ENCODE results near the gene KRTAP10-4. TPM values are rescaled to one million over a fixed set of nuclear protein-coding genes. Genes with fewer than 3 reads are reported as not detected.
"Not testable (repeated sequence)": the region's sequence is repeated elsewhere in the genome, so short reads cannot be mapped to it uniquely, and the experiment has no call there.

Gene KRTAP10-4, protein sequence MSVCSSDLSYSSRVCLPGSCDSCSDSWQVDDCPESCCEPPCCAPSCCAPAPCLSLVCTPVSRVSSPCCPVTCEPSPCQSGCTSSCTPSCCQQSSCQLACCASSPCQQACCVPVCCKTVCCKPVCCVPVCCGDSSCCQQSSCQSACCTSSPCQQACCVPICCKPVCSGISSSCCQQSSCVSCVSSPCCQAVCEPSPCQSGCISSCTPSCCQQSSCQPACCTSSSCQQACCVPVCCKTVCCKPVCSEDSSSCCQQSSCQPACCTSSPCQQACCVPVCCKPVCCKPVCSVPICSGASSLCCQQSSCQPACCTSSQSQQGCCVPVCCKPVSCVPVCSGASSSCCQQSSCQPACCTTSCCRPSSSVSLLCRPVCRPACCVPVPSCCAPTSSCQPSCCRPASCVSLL
- total RNA-seq: not detected
- long read RNA-seq, donor 1: 0 reads
- long read RNA-seq, donor 2: 0 reads

DNA sequence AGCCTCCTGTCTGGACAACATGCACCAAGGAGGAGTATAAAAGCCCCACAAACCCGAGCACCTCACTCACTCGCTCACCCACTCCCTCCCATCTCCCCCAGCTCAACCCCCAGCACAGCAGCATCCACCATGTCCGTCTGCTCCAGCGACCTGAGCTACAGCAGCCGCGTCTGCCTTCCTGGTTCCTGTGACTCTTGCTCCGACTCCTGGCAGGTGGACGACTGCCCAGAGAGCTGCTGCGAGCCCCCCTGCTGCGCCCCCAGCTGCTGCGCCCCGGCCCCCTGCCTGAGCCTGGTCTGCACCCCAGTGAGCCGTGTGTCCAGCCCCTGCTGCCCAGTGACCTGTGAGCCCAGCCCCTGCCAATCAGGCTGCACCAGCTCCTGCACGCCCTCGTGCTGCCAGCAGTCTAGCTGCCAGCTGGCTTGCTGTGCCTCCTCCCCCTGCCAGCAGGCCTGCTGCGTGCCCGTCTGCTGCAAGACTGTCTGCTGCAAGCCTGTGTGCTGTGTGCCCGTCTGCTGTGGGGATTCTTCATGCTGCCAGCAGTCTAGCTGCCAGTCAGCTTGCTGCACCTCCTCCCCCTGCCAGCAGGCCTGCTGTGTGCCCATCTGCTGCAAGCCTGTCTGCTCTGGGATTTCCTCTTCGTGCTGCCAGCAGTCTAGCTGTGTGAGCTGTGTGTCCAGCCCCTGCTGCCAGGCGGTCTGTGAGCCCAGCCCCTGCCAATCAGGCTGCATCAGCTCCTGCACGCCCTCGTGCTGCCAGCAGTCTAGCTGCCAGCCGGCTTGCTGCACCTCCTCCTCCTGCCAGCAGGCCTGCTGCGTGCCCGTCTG is at the start of gene KRTAP10-4:
TSS of gene KRTAP10-4 (plus strand) at position 100 of the 827 bp plus-strand sequence. CDS start at position 130, 30 bp downstream.
- intact Hi-C loops (cut with DNase I): not testable (repeated sequence)
- peak; percentile 79 for DNase-seq (ENCODE audit: low spot score)

DNA sequence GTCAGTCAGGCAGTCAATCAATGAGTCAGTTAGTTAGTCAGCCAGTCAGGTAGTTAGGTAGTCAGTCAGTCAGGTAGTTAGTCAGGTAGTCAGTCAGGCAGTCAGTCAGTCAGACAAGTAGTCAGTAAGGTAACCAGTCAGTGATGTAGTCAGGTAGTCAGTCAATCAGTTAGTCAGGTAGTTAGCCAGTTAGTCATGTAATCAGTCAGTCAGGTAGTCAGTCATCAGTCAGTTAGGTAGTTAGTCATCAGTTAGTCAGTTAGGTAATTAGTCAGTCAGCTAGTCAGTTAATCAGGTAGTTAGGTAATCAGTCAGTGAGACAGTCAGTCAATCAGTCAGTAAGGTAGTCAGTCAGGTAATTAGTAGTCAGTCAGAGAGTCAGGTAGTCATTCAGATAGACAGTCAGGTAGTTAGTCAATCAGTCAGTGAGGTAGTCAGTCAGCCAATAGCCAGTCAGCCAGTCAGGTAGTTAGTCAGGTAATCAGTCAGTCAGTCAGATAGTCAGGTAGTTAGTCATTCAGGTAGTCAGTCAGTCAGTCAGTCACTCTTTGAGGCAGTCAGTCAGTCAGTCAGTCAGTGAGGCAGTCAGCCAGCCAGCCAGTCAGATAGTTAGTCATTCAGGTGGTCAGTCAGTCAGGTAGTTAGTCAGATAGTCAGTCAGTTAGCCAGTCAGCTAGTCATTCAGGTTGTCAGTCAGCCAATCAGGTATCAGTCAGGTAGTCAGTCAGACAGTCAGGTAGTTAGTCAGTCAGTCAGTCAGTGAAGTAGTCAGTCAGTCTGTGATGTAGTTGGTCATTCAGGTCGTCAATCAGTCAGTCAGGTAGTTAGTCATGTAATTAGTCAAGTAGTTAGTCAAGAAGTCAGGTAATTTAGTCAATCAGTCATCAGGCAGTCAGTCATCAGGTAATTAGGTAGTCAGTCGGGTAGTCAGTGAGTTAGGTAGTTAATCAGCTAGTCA is 48.8 kb upstream of the KRTAP10-4 start:
- DNase-seq (ENCODE audit: low spot score): no peak
- intact Hi-C loops (cut with DNase I): no loop called here

- intact Hi-C loops (cut with DNase I): no loop called here
- DNase-seq (ENCODE audit: low spot score): peak; percentile 66
These were observed 48.0 kb upstream of the KRTAP10-4 start for GRCh38 chr21:44525391-44526095.

GRCh38 chr21:44526096-44526997 is 47.2 kb upstream of the KRTAP10-4 start:
- peak; percentile 69 for DNase-seq (ENCODE audit: low spot score)
- intact Hi-C loops (cut with DNase I): no loop called here

DNA sequence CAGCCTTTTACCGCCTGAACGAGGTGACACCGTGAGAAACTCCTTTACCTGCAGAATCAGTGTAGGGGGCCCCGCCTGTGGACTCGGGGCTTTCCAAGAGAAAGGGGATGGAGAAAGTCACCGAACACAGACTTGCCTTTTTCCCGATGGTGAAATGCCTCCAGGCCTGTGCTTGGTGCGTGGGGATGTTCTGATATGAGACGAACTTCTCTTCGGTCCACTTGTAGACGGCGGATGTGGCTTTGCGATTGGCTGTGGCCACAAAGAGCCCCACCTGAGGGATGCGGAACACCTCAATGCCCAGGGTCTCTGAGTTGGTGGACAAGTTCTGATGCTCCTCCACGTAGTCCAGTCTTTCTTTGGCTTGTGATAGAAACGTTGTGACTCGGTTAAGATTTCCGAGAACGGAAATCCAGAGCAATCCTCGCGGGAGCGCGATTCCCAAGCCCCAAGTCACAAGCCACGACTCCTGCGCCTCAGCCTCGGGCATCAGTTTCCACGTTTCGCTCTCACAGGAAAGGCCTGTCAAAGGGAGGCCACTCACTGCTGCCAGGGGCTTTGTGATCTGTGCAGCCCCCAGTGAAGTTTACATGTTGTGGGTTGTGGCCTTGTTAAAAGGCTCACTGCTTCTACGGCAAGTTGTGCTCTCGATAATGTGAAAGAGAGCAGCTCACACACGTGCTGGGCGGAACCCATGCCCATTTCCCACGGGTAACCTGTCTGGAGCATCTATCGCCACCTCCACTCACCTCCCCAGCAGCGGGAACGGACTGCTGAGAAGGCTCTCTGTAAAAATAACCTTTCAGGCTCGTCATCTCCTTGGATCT is 46.2 kb upstream of the KRTAP10-4 start:
- intact Hi-C loops (cut with DNase I): no loop called here
- no peak for DNase-seq (ENCODE audit: low spot score)

- peak; percentile 80 for DNase-seq (ENCODE audit: low spot score)
- intact Hi-C loops (cut with DNase I): no loop called here
These were observed 45.4 kb upstream of the KRTAP10-4 start for GRCh38 chr21:44527983-44528633.

GRCh38 chr21:44528634-44528995 is 44.9 kb upstream of the KRTAP10-4 start:
- intact Hi-C loops (cut with DNase I): no loop called here
- DNase-seq (ENCODE audit: low spot score): no peak

- intact Hi-C loops (cut with DNase I): no loop called here
- peak; percentile 75 for DNase-seq (ENCODE audit: low spot score)
These were observed 44.5 kb upstream of the KRTAP10-4 start for GRCh38 chr21:44529011-44529421.

GRCh38 chr21:44529503-44530125 is 43.9 kb upstream of the KRTAP10-4 start:
- DNase-seq (ENCODE audit: low spot score): peak; percentile 77
- intact Hi-C loops (cut with DNase I): no loop called here

GRCh38 chr21:44530221-44530902 is 43.2 kb upstream of the KRTAP10-4 start:
- no peak for DNase-seq (ENCODE audit: low spot score)
- intact Hi-C loops (cut with DNase I): no loop called here

DNA sequence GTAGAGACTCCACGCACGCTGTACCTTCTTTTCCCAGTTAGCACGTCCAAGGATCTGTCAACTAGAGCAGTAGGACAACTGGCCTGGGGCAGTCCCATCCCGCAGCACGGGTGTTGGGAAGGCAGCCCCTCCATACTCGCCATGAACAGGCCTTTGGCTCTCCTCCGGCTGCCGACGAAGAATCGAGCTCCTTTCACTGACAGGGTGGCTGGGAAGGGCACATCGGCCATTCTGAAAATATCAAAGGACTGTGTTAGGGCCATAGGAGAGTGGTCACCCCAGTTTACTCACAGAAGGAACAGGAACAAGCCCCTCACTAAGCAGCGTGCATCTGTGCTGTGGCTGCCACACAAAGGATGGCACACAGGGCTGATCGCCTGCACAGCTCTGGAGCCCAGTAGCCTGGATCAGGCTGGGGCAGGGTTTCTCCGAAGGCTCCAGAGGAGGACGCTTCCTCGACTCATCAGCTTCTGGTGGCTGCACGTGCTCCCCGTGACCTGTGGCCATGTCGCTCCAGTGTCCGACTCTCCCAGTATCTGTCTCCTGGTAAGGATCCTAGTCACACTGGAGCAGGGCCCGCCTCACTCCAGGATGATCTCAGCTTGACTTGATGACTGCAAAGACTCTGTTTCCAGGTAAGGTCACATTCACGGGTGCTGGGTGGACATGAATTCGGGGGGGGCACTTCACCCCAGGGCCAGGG is 42.5 kb upstream of the KRTAP10-4 start:
- intact Hi-C loops (cut with DNase I): no loop called here
- peak; percentile 47 for DNase-seq (ENCODE audit: low spot score)

- intact Hi-C loops (cut with DNase I): no loop called here
- peak; percentile 77 for DNase-seq (ENCODE audit: low spot score)
These were observed 41.6 kb upstream of the KRTAP10-4 start for GRCh38 chr21:44531606-44532564.

- DNase-seq (ENCODE audit: low spot score): peak; percentile 26
- intact Hi-C loops (cut with DNase I): no loop called here
These were observed 40.8 kb upstream of the KRTAP10-4 start for GRCh38 chr21:44532712-44533111.
